HUES6 (cell line): ENCODE data around the gene MZF1.
"Not testable (repeated sequence)": the region's sequence is repeated elsewhere in the genome, so short reads cannot be mapped to it uniquely, and the experiment has no call there.

Source experiments
- H3K27ac ChIP-seq: 2 replicates; pipeline ENCODE4 v1.7.0; 2013; ENCODE audit warnings: low read depth, mild to moderate bottlenecking, low read length, inconsistent platforms
- H3K27me3 ChIP-seq: 2 replicates; pipeline ENCODE4 v1.6.1; 2013; ENCODE audit warnings: low read length; ENCODE audit not compliant: control insufficient read depth, insufficient read depth
- H3K36me3 ChIP-seq: 2 replicates; pipeline ENCODE4 v1.6.1; 2013; ENCODE audit warnings: low read length; ENCODE audit not compliant: control insufficient read depth, insufficient read depth
- H3K4me1 ChIP-seq: 2 replicates; pipeline ENCODE4 v1.6.1; 2013; ENCODE audit warnings: low read length; ENCODE audit not compliant: control insufficient read depth, insufficient read depth
- H3K4me3 ChIP-seq: 2 replicates; pipeline ENCODE4 v1.5.1; 2013; ENCODE audit warnings: low read depth, low read length
- H3K9ac ChIP-seq: one replicate; pipeline ENCODE4 v1.6.1; 2013; ENCODE audit warnings: mild to moderate bottlenecking, low read length
- H3K9me3 ChIP-seq: 2 replicates; pipeline ENCODE4 v1.6.1; 2013; ENCODE audit warnings: low read depth, low read length; ENCODE audit not compliant: control insufficient read depth, insufficient read depth

Gene MZF1

DNA sequence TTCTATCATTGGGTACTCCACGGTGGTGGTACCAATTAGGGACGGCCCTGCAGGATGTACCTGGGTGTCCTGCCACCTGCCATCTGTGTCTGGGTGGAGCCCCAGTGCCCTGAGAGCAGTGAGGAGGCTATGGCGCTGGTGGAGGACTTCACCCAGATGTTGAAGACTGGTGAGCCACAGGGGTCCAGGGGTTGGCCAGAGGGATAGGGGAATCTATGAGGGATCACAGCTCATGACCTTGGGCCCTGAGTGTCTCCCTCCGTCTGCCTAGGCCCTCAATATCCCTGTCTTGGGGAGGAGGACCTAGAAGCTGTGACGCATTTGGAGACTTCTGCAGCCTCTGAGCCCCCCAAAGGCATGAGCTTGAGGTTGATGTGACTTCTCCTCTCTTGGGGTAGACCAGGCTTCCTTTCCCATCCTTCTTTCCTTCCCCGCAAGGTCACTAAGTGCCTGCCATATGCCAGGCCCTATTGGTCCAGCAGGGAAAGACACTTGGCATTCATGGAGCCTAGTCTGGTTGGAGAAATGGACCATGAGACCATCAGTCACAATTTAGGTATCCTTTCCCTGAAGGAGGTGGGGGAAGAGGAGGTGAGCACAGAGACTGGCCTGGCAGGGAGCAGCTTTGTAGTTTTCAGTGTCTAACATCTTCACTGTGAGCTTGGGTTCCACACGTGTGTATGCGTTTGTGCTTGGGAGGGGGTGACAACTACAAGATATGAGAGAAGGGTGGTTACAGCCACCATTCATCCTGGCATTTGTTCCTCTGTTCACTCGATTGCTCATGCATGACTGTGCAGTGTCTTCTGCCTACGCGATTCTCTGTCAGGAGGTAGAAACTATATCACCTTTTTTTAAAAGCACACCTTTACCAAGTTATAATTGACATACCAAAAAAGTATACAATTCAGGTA lies 5.1 kb upstream of the MZF1 start:
- Histone ChIP-seq H3K9me3 (no peaks in the 10 kb centered on the region), H3K27me3 (no peaks in the 10 kb centered on the region), H3K36me3 (peaks cover 14% of the 10 kb centered on the region), H3K27ac (no peak overlapping the region), H3K4me3 (no peak overlapping the region), H3K4me1 (peaks cover 9% of the 10 kb centered on the region), H3K9ac (no peak overlapping the region)

DNA sequence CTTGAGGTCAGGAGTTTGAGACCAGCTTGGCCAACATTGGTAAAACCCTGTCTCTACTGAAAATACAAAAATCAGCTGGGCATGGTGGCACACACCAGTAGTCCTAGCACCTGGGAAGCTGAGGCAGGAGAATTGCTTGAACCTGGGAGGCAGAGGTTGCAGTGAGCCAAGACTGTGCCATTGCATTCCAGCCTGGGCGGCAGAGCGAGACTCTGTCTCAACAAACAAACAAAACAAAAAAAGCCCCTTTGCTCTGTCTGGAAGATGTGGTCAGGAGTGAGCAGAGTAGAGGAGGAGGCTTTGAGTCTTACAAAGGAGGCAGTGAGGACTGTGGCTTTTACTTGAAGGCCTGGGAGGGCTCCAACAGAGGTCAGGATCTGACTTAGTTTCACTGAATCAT lies 4.4 kb upstream of the MZF1 start:
- H3K27me3 ChIP-seq, H3K27ac ChIP-seq, H3K9ac ChIP-seq, H3K9me3 ChIP-seq, H3K4me3 ChIP-seq, H3K4me1 ChIP-seq, H3K36me3 ChIP-seq: not testable (repeated sequence)

DNA sequence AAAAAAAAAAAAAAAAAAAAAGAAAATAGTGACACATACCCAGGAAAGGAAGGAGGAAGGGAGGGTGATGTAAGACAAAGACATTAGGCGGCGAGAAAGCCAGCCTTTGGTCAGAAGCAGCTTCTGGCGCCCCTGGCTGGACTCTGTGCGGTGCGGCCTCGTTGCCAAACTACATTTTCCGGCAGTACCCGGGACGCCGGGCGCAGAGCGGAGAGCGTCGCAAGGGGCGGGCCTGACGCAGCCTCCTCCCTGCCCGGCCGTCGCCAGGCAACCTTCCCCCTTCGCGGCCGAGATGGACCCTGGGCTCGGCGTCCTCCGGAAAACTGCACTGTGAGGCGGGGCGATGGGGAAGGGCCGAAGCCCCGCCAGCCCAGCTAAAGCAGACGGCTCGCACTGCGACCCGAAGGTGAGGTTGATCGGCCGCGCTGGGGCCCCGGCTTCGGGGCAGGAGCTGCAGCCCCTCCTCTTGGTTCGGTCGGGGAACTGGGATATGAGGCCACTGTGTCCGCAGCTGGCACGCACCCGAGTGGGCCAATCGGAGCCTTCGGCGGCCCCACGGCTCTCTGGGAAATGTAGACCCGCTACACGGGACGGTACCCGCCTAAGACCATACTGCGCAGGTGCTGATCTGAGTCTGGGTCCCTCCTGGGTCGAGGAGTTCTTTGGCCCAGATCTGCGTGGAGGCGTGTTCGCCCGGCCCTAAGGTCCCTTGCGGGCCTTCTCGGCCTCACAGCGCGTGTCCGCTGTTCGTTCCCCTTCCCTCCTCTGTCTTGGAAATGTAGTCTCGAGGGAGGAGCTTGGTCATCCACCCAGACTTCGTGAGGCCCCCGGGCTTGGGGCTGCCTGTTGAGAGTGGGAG lies 2.3 kb upstream of the MZF1 start:
- Histone ChIP-seq H3K27ac (peak overlapping the region; percentile 66), H3K36me3 (peaks cover 4% of the 10 kb centered on the region; the same call in 1 of the 2 replicates)

DNA sequence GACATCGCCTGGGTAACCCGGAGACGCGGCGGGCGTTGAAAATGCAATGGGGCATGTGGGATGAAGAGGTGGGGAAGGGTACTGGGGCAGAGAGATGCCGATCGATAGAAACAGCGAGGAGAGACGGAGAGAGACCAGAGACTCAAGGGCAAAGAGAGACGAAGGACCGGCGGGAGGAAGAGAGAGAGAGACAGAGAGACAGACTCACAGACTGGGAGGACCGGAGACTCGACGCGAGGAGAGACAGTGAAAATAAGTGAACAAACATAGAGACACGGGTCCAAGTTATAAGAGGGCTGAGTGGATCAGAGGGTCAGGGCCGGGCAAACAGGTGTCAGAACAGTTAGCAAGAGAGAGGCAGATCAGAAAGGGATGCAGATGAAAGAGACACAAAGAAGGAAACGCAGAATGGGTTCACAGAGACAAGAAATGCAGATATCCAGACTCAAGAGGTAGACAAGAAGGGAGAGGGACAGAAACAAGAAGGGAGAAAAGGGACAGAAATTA lies 576 bp upstream of the MZF1 start:
- peak overlapping the region; percentile 76 for H3K4me3 ChIP-seq
- H3K36me3 ChIP-seq = peaks cover 13% of the 10 kb centered on the region
- H3K9ac ChIP-seq = peak overlapping the region; percentile 6
- H3K4me1 ChIP-seq = peaks cover 8% of the 10 kb centered on the region; the same call in 1 of the 2 replicates
- H3K9me3 ChIP-seq = no peaks in the 10 kb centered on the region
- H3K27ac ChIP-seq = no peak overlapping the region
- H3K27me3 ChIP-seq = no peaks in the 10 kb centered on the region

More for the DNA sequence above, 2.3 kb upstream of the MZF1 start:
- Histone ChIP-seq H3K4me1 (peaks cover 8% of the 10 kb centered on the region; the same call in 1 of the 2 replicates), H3K4me3 (peak overlapping the region; percentile 80), H3K27me3 (no peaks in the 10 kb centered on the region), H3K9ac (peak overlapping the region; percentile 43), H3K9me3 (no peaks in the 10 kb centered on the region)

DNA sequence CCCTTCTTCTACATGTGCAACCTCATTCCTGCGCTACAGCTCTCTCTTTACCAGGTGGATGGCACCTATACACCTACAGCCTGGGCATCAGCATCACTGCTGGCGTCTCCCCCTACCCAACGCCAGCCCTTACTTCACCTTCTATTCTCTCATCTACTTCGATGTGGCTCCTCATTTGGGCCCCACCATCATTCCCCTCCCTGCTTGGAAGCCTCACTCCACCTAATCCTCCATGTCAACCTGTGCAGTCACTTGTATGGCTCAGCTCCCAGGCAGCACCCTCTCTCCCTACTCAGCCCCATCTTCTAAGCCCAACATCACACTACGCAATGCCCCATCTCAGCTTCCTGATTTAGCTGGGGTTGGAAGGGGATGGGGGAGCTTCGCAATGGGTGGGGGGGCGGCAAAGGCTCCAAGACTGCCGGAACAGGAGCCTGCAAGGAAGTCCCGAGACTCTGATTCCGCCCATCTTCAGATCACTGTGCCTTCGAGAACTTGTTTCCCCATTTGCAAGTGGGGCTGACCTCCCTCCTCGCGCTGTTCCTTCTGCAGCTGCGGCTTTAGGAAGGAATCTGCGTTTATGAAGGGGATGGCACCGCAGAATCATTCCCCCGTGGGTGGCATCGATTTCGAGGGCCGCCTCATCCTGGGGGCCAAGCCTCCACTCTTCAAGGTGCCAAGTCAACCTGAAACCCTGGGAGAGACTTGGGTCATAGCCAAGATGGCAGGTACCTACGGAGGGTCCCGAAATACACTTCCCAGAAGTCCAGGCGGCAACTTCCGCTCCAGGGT lies 913 bp downstream of the MZF1 start:
- Histone ChIP-seq H3K9ac (peak overlapping the region; percentile 91), H3K4me3 (peak overlapping the region; percentile 76), H3K9me3 (no peaks in the 10 kb centered on the region), H3K4me1 (peaks cover 8% of the 10 kb centered on the region; the same call in 1 of the 2 replicates), H3K27ac (no peak overlapping the region), H3K36me3 (peaks cover 13% of the 10 kb centered on the region), H3K27me3 (no peaks in the 10 kb centered on the region)

DNA sequence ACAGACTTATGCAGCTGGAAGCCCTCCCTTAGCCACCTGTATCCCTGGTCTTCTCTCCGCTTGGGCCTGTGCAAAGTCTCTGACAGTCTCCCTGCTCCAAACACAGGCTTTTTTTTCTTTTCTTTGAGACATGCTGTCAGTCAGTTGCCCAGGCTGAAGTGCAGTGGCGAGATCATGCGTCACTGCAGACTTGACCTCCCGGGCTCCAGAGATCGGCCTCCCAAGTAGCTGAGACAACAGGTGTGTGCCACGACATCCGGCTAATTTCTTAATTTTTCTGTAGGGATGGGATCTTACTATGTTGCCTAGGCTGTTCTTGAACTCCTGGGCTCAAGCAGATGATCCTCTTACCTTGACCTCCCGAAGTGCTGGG lies 1.6 kb downstream of the MZF1 start:
- Histone ChIP-seq H3K4me3 (no peak overlapping the region), H3K4me1 (peaks cover 8% of the 10 kb centered on the region; the same call in 1 of the 2 replicates), H3K9me3 (no peaks in the 10 kb centered on the region), H3K36me3 (peaks cover 16% of the 10 kb centered on the region), H3K9ac (no peak overlapping the region), H3K27me3 (no peaks in the 10 kb centered on the region), H3K27ac (no peak overlapping the region)

DNA sequence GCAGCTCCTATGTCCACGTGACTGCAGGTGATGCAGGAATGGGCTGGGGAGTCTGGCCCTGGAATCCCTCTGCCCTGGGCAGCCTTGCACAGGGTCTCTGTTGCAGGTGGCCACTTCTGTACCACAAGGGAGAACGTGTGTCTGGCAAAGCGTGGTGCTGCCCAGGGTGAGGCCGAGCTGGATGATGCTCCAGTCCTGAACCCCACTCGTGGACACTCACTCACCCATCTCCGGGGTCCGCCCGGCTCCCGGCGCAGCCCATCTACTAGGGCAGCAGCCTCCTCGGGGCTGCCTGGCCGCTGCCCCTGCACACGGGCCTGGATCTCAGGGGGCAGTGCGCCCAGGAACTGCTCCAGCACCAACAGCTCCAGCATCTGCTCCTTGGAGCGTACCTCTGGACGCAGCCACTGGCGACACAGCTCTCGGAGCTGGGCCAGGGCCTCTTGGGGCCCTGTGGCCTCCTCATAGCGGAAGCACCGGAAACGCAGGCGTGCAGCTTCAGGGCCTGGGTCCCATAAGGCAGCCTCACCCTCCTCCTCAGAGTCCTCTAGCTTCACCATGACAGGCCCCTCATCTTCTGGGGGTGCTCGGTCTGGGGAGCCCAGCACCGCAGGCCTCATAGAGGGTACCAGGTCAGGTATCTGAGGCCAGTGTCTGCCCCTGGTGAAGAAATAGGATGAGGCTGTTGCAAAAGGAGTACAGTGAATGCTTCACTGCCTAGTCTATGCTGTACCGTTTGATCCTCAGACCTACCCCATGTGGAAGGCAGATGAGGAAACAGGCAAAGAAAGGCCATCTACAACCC lies 2.2 kb downstream of the MZF1 start:
- Histone ChIP-seq H3K9ac (no peak overlapping the region), H3K36me3 (peaks cover 16% of the 10 kb centered on the region), H3K9me3 (no peaks in the 10 kb centered on the region), H3K4me3 (no peak overlapping the region), H3K27me3 (no peaks in the 10 kb centered on the region), H3K27ac (no peak overlapping the region), H3K4me1 (peaks cover 8% of the 10 kb centered on the region; the same call in 1 of the 2 replicates)

DNA sequence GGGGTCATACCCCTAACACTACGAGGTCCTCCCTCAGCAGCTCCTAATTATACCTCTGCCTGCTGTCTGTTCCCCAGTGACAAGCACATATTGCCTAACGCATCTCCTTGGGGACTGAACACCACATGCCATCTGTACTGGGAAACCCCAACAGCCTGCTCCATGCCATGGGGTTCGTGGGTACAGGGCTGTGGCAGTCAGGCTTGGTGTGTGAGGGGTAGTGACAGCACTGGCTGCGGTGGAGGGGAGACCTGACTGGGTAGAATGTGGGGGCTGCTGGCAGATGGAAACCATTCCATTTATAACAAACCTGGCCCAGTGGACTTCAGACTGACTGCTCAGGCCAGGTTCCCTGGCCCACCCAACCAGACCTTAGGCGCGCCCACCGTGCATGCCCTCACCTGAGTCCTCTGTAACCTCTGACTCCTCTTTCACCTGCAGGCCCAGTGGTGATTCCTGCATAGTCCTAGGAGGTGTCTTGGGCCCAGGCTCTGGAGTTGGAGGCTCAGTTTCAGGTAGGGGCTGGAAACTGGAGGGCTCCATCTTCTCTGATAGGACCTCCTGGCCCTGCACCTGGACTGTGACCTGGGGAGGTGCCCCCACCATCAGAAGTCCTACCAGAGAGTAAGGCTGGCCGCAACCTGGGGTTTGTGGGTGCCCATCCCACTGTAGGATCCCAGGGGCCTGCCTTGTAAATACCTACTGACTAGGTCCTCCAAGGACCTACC lies 3.0 kb downstream of the MZF1 start:
- H3K27me3 ChIP-seq = no peaks in the 10 kb centered on the region
- no peak overlapping the region for H3K27ac ChIP-seq
- peaks cover 16% of the 10 kb centered on the region for H3K36me3 ChIP-seq
- no peak overlapping the region for H3K9ac ChIP-seq
- no peaks in the 10 kb centered on the region for H3K9me3 ChIP-seq
- peaks cover 8% of the 10 kb centered on the region; the same call in 1 of the 2 replicates for H3K4me1 ChIP-seq
- no peak overlapping the region for H3K4me3 ChIP-seq

DNA sequence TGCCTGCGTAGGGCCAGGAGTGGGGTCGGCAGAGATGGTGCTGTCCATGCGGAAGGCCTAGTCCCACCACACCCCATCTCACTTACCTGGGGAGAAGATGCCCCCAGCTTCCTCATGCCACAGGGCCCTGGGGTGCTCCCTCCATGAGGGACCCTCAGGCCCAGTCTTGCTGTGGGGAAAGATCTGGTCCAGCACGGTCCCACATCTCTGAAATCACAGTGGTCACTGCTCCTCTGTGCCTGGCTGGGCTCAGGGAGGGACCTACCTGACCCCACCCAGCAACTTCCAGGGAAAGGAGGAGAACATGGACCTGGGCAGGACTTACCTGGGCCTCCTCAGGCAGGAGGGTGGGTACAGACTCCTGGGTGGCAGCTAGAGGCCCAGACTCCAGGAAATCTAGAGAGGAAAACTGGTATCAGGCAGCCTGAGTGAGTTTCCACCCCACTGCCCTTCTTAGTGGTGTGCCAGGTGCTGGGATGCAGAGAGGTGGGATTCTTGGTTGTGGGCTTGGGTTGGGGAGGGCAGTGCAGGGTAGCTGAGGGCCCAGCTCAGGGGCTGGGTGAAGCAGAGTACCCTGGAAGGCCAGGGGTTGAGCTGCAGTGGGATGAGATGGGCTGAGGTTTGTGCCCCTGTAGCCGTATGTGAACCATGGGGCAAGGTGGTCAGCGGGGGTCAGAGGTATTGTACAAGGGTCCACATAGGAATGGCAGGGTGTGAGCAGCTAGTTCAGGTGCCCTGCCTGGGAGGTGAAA lies 3.8 kb downstream of the MZF1 start:
- Histone ChIP-seq H3K4me3 (no peak overlapping the region), H3K4me1 (peaks cover 8% of the 10 kb centered on the region; the same call in 1 of the 2 replicates), H3K9me3 (no peaks in the 10 kb centered on the region), H3K27me3 (peaks cover 2% of the 10 kb centered on the region), H3K27ac (no peak overlapping the region), H3K9ac (no peak overlapping the region), H3K36me3 (peaks cover 16% of the 10 kb centered on the region)
